NCI-H345 treated with DMSO at 0.1 percent for 48 hours (cell line): ENCODE data around the gene ZNF142.

Experiments used
- DNase-seq: peaks from one replicate; lab custom pipeline; 2025; ENCODE audit not compliant: unreplicated experiment; lab: John Stamatoyannopoulos, UW

The ZNF142 gene, protein sequence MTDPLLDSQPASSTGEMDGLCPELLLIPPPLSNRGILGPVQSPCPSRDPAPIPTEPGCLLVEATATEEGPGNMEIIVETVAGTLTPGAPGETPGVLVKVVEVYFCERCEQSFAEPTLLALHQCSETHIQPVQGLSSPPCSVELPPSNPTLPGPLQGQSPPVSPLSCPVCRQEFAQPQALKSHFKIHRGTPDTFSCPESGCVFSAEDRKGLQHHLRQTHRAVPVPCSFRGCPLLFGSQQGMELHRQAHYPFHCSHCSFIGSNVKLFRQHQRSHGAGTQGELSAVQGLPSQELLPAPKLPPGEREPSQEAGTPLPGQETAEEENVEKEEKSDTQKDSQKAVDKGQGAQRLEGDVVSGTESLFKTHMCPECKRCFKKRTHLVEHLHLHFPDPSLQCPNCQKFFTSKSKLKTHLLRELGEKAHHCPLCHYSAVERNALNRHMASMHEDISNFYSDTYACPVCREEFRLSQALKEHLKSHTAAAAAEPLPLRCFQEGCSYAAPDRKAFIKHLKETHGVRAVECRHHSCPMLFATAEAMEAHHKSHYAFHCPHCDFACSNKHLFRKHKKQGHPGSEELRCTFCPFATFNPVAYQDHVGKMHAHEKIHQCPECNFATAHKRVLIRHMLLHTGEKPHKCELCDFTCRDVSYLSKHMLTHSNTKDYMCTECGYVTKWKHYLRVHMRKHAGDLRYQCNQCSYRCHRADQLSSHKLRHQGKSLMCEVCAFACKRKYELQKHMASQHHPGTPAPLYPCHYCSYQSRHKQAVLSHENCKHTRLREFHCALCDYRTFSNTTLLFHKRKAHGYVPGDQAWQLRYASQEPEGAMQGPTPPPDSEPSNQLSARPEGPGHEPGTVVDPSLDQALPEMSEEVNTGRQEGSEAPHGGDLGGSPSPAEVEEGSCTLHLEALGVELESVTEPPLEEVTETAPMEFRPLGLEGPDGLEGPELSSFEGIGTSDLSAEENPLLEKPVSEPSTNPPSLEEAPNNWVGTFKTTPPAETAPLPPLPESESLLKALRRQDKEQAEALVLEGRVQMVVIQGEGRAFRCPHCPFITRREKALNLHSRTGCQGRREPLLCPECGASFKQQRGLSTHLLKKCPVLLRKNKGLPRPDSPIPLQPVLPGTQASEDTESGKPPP (N-terminal part only)

GRCh38 chr2:218659258-218659987 is at the start of gene ZNF142, which contains the start of gene BCS1L:
Gene ZNF142 (minus strand): TSS chr2:218659623. CDS start chr2:218656429, 3,194 bp downstream.
Gene BCS1L (plus strand): TSS chr2:218659683. CDS start chr2:218660988, 1,305 bp downstream.
- peak; percentile 80 for DNase-seq

- DNase-seq: no peak
These were observed 48.7 kb upstream of the ZNF142 start for GRCh38 chr2:218708086-218708485.

- DNase-seq: no peak
These were observed 43.9 kb upstream of the ZNF142 start for GRCh38 chr2:218703341-218703740.

DNA sequence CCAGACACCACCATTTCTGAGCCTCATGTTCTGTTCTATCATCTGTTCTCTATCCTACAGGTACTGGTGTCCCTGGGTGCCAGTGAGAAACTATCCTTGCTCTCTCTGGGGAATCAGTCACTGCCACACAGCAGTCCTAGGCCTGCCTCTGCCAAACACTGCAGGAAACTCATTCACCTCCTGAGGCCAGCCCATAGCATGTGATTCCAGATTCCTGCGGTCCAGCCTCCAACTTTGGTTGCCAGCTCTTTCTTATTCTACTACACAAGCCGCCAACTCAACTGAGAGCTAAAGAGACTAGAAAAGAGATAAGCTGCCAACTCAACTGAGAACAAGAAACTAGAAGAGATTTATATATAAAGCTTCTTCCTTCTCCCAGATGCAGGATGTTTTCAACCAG is 42.4 kb upstream of the ZNF142 start:
- DNase-seq: no peak

DNA sequence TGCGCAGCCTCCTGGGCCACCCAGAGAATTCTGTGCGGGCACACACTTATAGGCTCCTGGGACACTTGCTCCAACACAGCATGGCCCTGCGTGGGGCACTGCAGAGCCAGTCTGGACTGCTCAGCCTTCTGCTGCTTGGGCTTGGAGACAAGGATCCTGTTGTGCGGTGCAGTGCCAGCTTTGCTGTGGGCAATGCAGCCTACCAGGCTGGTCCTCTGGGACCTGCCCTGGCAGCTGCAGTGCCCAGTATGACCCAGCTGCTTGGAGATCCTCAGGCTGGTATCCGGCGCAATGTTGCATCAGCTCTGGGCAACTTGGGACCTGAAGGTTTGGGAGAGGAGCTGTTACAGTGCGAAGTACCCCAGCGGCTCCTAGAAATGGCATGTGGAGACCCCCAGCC is 39.5 kb upstream of the ZNF142 start:
- DNase-seq: no peak

GRCh38 chr2:218694405-218695145 is 35.2 kb upstream of the ZNF142 start:
- DNase-seq: no peak

DNA sequence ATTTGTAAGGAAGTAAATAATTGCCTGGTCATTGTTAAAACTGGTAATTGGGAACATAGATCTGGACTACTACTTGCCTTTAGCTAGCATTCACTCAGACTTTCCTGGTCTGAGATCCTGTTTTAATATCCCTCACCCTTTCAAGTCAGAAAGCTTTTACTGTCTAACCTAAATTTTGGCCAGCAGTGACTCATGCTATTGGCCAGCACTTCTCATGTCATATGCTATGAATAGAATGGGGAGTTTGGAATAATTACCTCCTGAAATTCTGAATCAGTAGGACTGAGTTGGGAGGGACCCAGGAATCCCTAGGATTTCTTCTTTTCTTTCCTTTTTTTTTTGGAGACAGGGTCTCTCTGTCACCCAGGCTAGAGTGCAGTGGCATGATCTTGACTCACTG is 31.8 kb upstream of the ZNF142 start:
- DNase-seq: no peak

GRCh38 chr2:218687400-218688060 is 28.1 kb upstream of the ZNF142 start:
- DNase-seq: peak; percentile 20

- no peak for DNase-seq
These were observed 20.6 kb upstream of the ZNF142 start for GRCh38 chr2:218680061-218680460.

DNA sequence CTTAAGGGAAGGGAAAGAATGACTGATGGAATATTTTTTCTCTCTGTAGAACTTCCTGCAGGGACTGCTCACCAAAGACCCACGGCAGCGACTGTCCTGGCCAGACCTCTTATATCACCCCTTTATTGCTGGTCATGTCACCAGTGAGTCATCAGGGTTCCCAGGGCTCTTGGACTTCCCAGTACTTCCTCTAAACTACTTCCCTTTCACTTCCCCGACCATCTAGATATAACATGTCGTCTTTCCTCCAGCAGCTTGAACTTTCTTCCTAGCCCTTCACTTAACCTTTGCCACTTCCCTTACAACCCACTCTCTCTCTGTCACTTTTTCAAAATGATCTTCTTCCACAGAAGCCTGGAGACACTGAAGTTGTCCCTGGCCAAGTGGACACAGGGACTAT is 19.7 kb upstream of the ZNF142 start:
- no peak for DNase-seq

DNA sequence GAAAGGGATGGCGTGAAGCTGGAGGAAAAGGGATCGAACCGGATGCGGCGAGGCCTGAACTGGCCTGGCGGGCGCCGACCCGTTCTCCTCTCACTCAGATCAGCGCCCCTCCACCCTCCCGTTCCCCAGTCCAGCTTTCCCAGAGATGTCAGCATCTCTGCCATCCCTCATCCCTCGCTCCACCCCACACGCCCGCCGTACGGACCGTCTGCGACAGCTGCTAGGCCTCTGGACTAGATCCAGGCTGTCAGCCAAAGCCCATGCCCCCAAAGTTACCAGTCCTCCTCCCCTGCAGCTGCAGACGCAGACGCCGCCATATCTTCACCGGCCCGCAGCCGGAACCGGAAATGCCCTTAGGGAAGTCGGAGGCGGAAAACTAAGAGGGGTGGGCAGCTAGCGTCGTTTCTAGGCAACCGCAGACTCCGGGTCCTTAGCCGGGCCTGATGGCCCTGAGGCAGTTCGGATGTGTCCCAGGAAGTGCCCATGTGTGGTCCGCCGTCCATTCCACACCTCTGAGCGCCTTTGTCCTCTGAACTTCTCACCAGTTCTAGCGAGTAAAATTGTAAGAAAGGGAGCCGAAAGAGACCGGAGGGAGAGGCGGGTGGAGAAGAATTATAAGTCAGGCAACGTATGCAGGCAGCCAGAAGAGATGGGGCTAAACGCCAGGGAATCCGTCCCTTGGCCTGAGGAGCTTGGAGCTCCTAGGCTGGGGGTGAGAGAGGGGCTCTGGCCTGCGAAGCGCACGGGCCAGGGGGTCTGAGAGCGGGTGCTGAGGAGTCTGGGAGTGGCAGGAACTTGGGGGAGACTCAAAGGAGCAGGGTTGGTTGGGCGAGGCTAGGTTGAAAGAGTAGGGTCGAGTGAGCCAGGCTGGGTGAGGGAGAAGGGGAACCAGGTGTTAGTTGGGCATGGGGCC is 12.5 kb upstream of the ZNF142 start, which contains the start of the genes RNF25 and STK36:
RNF25 (minus strand) TSS at position 349 of the 913 bp plus-strand sequence; CDS start at position 317, 32 bp downstream.
STK36 (plus strand) TSS at position 433 of the 913 bp plus-strand sequence. CDS start 744 bp downstream, outside the sequence.
- peak; percentile 90 for DNase-seq

DNA sequence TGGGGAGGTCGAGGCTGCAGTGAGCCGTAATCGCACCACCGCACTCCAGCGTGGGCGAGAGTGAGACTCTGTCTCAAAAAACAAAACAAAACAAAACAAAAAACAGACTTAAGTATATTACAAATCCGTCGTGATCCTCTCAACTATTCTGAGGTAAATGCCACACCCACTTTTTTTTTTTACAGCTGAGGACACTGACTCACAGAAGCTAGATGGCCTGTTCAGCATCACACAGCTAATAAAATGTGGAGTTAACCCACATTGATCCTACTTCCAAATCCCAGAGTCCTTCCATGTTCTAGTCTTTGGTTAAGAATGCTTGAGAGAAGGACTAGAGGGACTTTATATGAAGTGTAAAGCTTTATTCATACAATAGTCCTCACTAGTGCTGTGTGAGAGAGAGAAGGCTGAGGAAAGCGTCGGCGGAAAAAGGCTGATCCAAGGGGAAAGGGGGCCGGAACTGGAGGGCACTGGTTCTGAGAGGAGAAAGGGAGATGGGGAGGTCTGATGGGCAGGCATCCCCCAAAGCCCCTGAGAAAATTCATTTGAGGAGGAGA is 11.8 kb upstream of the ZNF142 start:
- DNase-seq: no peak

DNA sequence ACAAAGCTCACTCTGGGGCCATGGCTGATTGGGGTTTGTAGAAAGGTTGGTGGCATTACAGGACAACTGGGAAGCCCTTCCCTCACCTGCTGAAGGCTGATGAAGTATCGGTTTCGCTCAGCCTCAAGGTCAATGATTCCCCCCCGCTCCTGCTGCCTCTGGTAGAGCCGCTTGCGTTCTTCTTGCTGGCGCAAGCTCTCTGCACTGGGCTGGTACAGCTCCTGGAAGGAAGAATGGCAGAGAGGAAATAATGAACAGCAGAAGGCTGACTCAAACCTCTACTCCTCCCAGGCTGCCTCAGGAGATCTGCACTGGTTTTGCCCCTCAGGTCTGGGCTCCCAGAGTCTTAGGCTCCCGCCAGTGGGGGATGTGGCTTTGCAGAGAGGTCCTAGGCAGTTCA is 5.2 kb upstream of the ZNF142 start:
- DNase-seq: no peak

- DNase-seq: no peak
These were observed 4.5 kb upstream of the ZNF142 start for GRCh38 chr2:218663901-218664300.

- DNase-seq: no peak
These were observed 3.4 kb upstream of the ZNF142 start for GRCh38 chr2:218662827-218663226.

DNA sequence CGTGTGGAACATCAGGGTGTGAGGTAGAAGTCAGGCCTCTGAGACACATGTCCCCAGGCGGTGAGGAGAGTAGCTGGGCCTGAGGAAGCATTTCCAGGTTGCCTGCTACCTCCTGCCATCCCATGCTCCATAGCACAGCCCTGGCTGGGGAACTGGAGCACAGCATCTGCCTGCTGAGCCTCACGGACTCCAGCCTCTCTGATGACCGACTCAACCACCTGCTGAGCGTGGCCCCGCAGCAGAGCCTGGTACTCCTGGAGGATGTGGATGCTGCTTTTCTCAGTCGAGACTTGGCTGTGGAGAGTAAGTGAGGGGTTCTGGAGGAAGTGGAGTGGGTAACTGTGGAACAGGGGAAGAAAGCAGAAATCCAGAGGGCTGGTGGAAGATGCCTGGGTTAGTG is 3.0 kb upstream of the ZNF142 start:
- no peak for DNase-seq

DNA sequence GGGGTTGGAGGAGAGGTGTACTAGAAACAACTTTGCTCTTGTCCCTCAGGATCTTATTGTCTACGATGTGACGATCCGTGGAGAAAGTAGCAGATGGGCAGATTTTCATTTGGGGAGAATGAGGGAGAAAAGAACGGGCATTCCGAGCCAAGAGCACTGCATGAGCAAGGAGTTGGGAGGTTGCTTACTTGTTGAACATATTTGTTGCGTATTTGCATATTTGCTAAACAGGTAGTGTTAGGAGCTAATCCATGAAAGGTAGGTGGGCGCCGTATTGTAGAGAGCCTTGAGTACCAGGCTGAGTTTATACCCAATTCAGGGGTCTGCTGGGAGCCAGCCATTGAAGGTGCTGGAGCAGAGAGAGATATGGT is 550 bp upstream of the ZNF142 start:
- no peak for DNase-seq

DNA sequence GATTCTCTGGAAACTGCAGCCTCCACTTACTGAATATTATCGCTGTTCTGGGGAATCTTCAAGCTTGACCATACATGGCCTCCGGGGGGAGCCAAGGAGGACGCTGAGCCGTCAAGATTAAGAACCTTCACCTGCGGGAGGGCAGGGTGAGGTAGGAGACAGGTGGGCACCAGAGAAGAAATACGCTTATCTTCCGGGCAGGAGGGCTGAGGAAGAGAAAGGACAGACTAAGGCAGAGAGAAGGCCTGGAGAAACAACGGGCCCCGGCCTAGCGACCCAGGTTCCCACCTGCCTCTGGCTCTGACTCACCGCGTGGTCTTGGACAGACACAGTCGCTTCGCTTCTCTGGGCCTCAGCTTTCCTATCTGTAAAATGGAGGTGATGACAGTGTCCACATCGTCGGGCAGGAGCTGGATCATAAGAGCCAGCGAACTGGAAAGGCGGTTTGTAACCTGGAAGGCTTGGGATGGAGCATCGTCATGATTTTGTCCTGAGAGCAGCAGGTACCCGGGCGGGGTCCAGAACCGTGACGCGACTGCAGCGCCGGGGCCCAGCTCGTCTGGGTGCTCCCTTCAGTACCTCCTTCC is 659 bp downstream of the ZNF142 start:
- DNase-seq: no peak
